NT2/D1 (cell line): ENCODE measurements around the gene COL11A1.

Experiments used
- SUZ12 ChIP-seq: IDR thresholded peaks from 2 replicates; pipeline ENCODE4 v1.6.1; 2011; ENCODE audit not compliant: insufficient read length, insufficient read depth; ENCODE audit errors: extremely low read depth
- YY1 ChIP-seq: IDR thresholded peaks from 2 replicates; pipeline ENCODE4 v1.6.1; 2011; ENCODE audit not compliant: insufficient read length, insufficient read depth
- ZNF274 ChIP-seq: IDR thresholded peaks from 2 replicates; pipeline ENCODE4 v1.6.1; 2011; ENCODE audit warnings: mild to moderate bottlenecking, low read depth, low read length

GRCh38 chr1:103112546-103112945, 4.2 kb upstream of the COL11A1 start:
- TF ChIP-seq ZNF274, result no peak
- no peak for TF ChIP-seq YY1
- TF ChIP-seq SUZ12, result no peak
